HG02852 (cell line): ENCODE data around the gene MINDY4B.

Source experiments
- ATAC-seq: cut with Tn5 transposase; IDR thresholded peaks from one replicate; pipeline ENCODE4 v1.9.1; 2021; ENCODE audit warnings: mild to moderate bottlenecking, moderate library complexity; ENCODE audit not compliant: unreplicated experiment

The MINDY4B gene

GRCh38 chr3:150905339-150905738, at the start of gene MINDY4B:
Gene MINDY4B (minus strand): TSS chr3:150905439. CDS start chr3:150905439, 0 bp downstream.
- no peak for ATAC-seq

- no peak for ATAC-seq
Observed at GRCh38 chr3:150951923-150952322, 46.7 kb upstream of the MINDY4B start.

GRCh38 chr3:150945226-150946032, 40.2 kb upstream of the MINDY4B start:
- ATAC-seq = no peak

GRCh38 chr3:150942221-150942620, 37.0 kb upstream of the MINDY4B start:
- no peak for ATAC-seq

- peak; percentile 86 for ATAC-seq
Observed at GRCh38 chr3:150936693-150937092, 31.5 kb upstream of the MINDY4B start.

- ATAC-seq = no peak
Observed at GRCh38 chr3:150933473-150933995, 28.3 kb upstream of the MINDY4B start.

- no peak for ATAC-seq
Observed at GRCh38 chr3:150931745-150932144, 26.5 kb upstream of the MINDY4B start.

- no peak for ATAC-seq
Observed at GRCh38 chr3:150930839-150931238, 25.6 kb upstream of the MINDY4B start.

GRCh38 chr3:150928234-150928633, 23.0 kb upstream of the MINDY4B start:
- ATAC-seq = no peak

- ATAC-seq = no peak
Observed at GRCh38 chr3:150926328-150926727, 21.1 kb upstream of the MINDY4B start.

- ATAC-seq = peak; percentile 87
Observed at GRCh38 chr3:150925751-150926201, 20.5 kb upstream of the MINDY4B start.

GRCh38 chr3:150922611-150923010, 17.4 kb upstream of the MINDY4B start:
- ATAC-seq = no peak

- no peak for ATAC-seq
Observed at GRCh38 chr3:150921209-150921608, 16.0 kb upstream of the MINDY4B start.

GRCh38 chr3:150920236-150920635, 15.0 kb upstream of the MINDY4B start:
- no peak for ATAC-seq

- no peak for ATAC-seq
Observed at GRCh38 chr3:150917951-150918350, 12.7 kb upstream of the MINDY4B start.

GRCh38 chr3:150913133-150913922, 8.1 kb upstream of the MINDY4B start:
- ATAC-seq = peak; percentile 30

- ATAC-seq = peak; percentile 81
Observed at GRCh38 chr3:150912501-150912900, 7.3 kb upstream of the MINDY4B start.

- ATAC-seq = no peak
Observed at GRCh38 chr3:150911771-150912170, 6.5 kb upstream of the MINDY4B start.

GRCh38 chr3:150906461-150906860, 1.2 kb upstream of the MINDY4B start:
- no peak for ATAC-seq

- no peak for ATAC-seq
Observed at GRCh38 chr3:150905746-150906145, 507 bp upstream of the MINDY4B start.

GRCh38 chr3:150902988-150903387, 2.3 kb downstream of the MINDY4B start:
- ATAC-seq = no peak

- ATAC-seq = no peak
Observed at GRCh38 chr3:150901793-150902192, 3.4 kb downstream of the MINDY4B start.
